Stimulated activated naive CD8-positive, alpha-beta T cell treated with anti-CD3 and anti-CD28 coated beads, Interleukin-15, Interleukin-2, amounts not matched to agents 100 ng/mL and 50 ng/mL, for 24 hours (primary cell): ENCODE data around the gene CDK17.
A peak's percentile ranks its signal among the peaks of the same experiment; 100 is the strongest.

Source experiments
- H3K27ac Mint-ChIP-seq: one replicate; pipeline ENCODE4 v1.8.0; 2021; ENCODE audit warnings: mild to moderate bottlenecking, mixed read lengths
- H3K27me3 Mint-ChIP-seq: one replicate; pipeline ENCODE4 v1.8.0; 2021; ENCODE audit warnings: mixed read lengths
- H3K36me3 Mint-ChIP-seq: one replicate; pipeline ENCODE4 v1.8.0; 2021; ENCODE audit warnings: low read depth, mixed read lengths
- H3K4me1 Mint-ChIP-seq: one replicate; pipeline ENCODE4 v1.8.0; 2021; ENCODE audit warnings: low read depth, mixed read lengths
- H3K4me3 Mint-ChIP-seq: one replicate; pipeline ENCODE4 v1.8.0; 2021; ENCODE audit warnings: mild to moderate bottlenecking, mixed read lengths
- H3K9me3 Mint-ChIP-seq: one replicate; pipeline ENCODE4 v1.8.0; 2021; ENCODE audit warnings: mixed read lengths

CDK17 gene

DNA sequence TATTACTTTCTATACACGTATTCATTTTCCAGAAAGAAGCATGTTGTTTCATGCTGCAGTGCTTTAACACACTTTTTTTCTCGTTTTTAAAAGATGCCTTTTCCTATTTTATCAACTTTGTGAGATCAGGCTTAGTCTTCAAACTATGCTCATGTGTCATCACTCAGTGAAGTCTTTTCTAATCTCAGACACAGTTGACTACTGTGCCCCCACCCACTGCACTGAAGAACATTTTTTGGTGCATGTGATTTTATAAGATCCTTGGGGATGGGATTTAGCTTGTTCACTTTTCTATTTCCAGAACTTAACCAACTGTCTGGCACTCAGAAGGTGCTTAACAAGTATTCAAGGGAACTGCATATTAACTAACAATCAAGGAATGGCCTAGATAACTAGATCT is 85.5 kb downstream of the CDK17 start:
- Mint-ChIP-seq H3K4me1 (peaks cover 24% of the 10 kb centered on the region), H3K4me3 (no peak overlapping the region), H3K36me3 (peaks cover 11% of the 10 kb centered on the region), H3K27me3 (no peaks in the 10 kb centered on the region), H3K27ac (no peak overlapping the region), H3K9me3 (no peaks in the 10 kb centered on the region)

DNA sequence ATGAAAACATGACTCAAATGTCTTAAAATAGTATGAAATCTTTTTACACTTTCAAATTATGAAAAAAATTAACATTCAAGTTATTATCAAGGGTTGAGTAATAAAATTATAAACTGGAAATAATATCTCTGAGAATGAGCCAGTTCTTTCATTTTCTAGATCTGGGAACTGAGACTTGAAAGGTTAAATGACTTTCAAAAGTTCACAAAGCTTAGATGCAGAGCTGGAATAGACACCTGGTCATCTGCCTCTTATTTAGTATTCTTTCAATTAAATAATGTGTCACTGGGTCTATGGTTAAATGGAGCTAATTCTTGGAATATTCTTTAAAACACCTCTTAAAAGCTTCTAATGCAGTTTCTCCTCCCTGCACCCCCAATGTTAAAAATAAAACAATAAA is 86.6 kb downstream of the CDK17 start:
- Mint-ChIP-seq H3K27ac (no peak overlapping the region), H3K4me1 (peaks cover 24% of the 10 kb centered on the region), H3K27me3 (no peaks in the 10 kb centered on the region)

DNA sequence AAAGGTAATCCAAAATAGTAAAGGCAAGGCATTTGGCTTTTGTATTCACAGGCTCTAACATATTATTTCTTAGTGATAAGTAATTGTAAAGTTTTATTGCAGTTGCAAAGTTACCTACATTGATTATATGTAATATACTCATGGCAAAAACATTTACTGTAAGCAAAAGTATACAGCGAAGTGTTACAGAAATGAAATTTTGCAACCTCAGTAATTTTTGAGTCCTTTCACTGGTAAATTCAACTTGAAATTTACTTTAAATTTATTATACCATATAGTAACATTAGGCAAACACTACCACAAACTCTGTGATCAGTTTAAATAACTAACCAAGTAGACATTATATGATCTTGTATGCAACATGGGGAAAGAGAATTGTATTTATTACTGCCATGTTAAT is 89.0 kb downstream of the CDK17 start:
- H3K27me3 Mint-ChIP-seq = no peaks in the 10 kb centered on the region
- no peaks in the 10 kb centered on the region for H3K9me3 Mint-ChIP-seq
- H3K4me1 Mint-ChIP-seq = peaks cover 28% of the 10 kb centered on the region
- no peak overlapping the region for H3K4me3 Mint-ChIP-seq
- H3K36me3 Mint-ChIP-seq = peaks cover 18% of the 10 kb centered on the region
- no peak overlapping the region for H3K27ac Mint-ChIP-seq

More for the DNA sequence above, 86.6 kb downstream of the CDK17 start:
- peaks cover 17% of the 10 kb centered on the region for H3K36me3 Mint-ChIP-seq
- no peak overlapping the region for H3K4me3 Mint-ChIP-seq
- no peaks in the 10 kb centered on the region for H3K9me3 Mint-ChIP-seq

DNA sequence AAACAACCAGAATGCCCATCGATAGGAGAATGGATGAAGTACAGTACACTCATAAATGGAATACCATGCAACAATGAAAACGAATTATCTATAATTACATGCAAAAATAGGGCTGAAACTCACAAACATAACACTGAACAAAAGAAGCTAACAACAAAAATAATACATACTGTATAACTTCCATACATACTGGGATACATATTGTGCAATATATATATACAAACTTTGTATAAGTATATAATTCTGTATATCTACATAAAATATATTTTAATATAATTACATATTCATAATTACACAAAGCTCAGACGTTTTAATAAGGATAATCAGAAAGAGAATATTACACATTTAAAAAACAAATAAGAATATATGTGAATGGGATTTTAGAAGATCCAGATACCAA is 90.2 kb downstream of the CDK17 start:
- Mint-ChIP-seq H3K27ac (no peak overlapping the region), H3K9me3 (no peaks in the 10 kb centered on the region), H3K4me3 (no peak overlapping the region), H3K27me3 (no peaks in the 10 kb centered on the region), H3K36me3 (peaks cover 18% of the 10 kb centered on the region), H3K4me1 (peaks cover 28% of the 10 kb centered on the region)

DNA sequence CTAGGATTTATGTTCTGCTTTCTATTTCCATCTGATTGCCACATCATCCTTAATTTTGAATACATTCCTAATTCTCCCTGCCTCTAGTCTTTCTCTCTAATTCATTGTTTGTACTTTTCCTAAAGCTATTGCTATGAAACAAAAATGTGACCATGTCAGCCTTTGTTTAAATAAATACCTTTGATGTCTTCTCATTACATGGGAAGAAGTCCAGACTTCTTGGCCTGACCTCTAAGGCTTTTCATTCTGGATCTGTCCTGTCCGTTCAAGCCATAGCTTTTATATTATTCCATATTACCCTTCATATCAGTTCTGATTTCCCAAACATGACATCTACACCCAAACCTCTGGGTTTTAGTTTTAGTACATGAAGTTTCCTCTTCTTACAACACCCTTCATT is 91.4 kb downstream of the CDK17 start:
- peaks cover 18% of the 10 kb centered on the region for H3K4me1 Mint-ChIP-seq
- no peaks in the 10 kb centered on the region for H3K9me3 Mint-ChIP-seq
- H3K27me3 Mint-ChIP-seq = no peaks in the 10 kb centered on the region
- H3K27ac Mint-ChIP-seq = no peak overlapping the region
- H3K4me3 Mint-ChIP-seq = no peak overlapping the region
- peaks cover 18% of the 10 kb centered on the region for H3K36me3 Mint-ChIP-seq

DNA sequence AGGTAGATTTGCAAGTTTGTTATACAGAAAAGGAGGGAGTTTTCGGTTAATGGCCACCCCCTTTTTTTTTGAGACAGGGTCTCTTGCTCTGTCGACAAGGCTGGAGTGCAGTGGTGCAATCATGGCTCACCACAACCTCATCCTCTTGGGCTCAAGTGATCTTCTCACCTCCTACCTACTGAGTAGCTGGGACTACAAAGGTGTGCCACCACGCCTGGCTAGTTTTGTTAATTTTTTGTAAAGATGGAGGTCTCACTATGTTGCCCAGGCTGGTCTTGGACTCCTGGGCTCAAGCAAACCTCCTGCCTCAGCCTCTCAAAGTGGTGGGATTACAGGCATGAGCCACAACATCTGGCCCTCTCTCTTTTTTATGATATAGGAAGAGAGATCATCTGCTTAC is 94.6 kb downstream of the CDK17 start:
- no peak overlapping the region for H3K27ac Mint-ChIP-seq
- H3K36me3 Mint-ChIP-seq = peaks cover 17% of the 10 kb centered on the region
- H3K27me3 Mint-ChIP-seq = no peaks in the 10 kb centered on the region
- peaks cover 10% of the 10 kb centered on the region for H3K4me1 Mint-ChIP-seq
- no peaks in the 10 kb centered on the region for H3K9me3 Mint-ChIP-seq
- H3K4me3 Mint-ChIP-seq = no peak overlapping the region

DNA sequence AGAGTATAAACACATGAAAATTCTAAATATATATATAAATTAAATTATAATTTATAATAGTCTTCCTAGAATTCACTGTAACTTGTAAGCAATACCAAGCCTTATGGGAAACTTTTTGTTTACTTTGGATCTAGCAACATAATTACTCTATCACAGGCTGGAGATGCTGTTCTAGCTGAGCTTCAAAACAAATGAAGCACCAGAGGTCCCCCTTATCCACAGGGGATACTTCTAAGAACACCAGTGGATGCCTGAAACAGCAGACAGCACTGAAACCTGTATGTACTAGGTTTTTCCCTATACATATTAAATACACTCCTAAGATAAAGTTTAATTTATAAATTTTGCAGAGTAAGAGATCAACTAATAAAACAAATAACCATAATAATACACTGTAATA is 96.6 kb downstream of the CDK17 start:
- peaks cover 16% of the 10 kb centered on the region for H3K36me3 Mint-ChIP-seq
- no peak overlapping the region for H3K4me3 Mint-ChIP-seq
- H3K27me3 Mint-ChIP-seq = no peaks in the 10 kb centered on the region
- no peaks in the 10 kb centered on the region for H3K9me3 Mint-ChIP-seq
- H3K27ac Mint-ChIP-seq = no peak overlapping the region
- peaks cover 10% of the 10 kb centered on the region for H3K4me1 Mint-ChIP-seq

DNA sequence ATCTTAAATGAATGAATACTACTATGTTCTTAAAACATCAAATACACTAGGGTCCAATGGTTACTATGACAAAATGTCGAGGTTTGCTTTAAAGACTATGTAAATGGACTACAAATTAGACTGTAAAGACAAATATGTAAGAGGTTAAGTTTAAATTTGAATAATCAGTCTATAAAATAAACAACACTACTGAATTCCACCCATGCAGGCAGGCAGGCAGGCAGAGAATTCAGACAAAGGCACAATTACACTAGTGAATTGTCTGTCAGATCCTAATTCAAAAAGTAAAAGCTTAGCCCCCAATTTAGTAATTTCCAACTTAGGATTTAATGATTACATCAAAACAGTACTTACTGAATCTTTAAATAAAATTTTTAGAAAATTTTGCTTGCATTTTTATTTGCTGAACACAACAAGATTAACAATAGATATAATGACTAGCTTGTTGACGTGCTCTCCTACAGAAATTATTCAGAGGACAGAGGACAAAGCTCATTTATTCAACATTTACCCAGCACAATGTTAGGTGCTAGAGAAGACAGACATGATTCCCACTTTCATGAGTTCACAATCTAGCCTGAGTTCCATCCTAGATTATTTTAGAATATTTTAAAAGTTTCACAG is 97.4 kb downstream of the CDK17 start:
- H3K4me1 Mint-ChIP-seq = peaks cover 10% of the 10 kb centered on the region
- H3K27me3 Mint-ChIP-seq = no peaks in the 10 kb centered on the region
- no peak overlapping the region for H3K27ac Mint-ChIP-seq
- no peak overlapping the region for H3K4me3 Mint-ChIP-seq
- no peaks in the 10 kb centered on the region for H3K9me3 Mint-ChIP-seq
- peaks cover 18% of the 10 kb centered on the region for H3K36me3 Mint-ChIP-seq

DNA sequence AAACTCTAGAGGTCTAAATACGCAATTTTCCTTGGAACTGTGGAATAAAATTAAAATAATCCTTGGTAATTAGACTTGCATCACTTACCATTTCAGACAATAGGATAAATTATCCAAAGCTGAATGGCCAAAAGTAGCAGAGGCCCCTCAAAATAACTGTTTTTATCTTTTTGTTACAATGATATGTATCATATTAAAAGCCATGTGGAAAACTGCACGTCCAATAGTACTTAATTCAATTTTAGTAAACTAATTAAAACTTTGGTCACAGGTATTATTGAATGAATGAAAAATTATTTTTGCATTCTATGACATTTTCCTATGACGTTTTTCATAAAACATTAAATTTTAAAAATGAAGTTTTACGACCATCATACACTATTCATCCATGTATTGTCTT is 98.5 kb downstream of the CDK17 start:
- Mint-ChIP-seq H3K27me3 (no peaks in the 10 kb centered on the region), H3K4me1 (peaks cover 6% of the 10 kb centered on the region), H3K27ac (no peak overlapping the region), H3K36me3 (peaks cover 26% of the 10 kb centered on the region), H3K4me3 (no peak overlapping the region), H3K9me3 (no peaks in the 10 kb centered on the region)

DNA sequence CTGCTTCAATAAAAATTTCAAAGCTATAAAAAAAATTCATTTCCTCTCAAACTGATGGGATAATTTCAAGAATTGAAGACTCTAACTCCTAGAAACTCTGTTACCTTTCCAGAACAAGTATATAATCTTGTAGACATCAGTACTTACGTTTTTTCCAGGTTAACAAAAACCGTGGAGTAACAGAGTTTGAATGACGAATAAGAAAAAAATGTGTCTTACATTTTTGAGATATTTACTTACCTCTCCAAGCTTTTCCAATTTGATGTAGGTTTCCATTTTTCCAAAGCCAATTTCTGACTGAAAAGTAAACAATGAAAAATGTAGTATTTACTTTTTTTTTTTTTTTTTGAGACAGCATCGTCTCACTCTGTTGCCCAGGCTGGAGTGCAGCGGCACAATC is 100.2 kb downstream of the CDK17 start:
- Mint-ChIP-seq H3K4me1 (peaks cover 11% of the 10 kb centered on the region), H3K27ac (no peak overlapping the region), H3K9me3 (no peaks in the 10 kb centered on the region), H3K27me3 (no peaks in the 10 kb centered on the region), H3K36me3 (peaks cover 35% of the 10 kb centered on the region), H3K4me3 (no peak overlapping the region)

DNA sequence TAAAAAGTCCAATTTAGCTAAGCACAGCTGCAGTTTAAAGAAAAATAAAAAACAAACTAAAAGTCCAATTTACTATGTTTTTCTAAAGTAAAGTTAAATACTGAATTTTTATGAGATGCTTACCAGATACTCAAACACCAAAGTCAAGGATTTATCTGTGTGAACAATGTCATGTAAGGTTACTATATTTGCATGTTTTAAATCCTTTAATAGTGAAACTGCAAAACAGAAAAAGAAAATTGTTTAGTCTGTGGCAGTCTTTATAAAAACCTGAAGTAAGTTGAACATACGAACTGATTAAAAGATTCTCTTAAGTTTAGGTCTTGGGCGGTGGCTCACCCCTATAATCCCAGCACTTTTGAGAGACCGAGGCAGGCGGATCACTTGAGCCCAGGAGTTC is 102.7 kb downstream of the CDK17 start:
- Mint-ChIP-seq H3K4me3 (no peak overlapping the region), H3K27me3 (no peaks in the 10 kb centered on the region), H3K9me3 (no peaks in the 10 kb centered on the region), H3K27ac (no peak overlapping the region), H3K36me3 (peaks cover 44% of the 10 kb centered on the region), H3K4me1 (peaks cover 17% of the 10 kb centered on the region)

DNA sequence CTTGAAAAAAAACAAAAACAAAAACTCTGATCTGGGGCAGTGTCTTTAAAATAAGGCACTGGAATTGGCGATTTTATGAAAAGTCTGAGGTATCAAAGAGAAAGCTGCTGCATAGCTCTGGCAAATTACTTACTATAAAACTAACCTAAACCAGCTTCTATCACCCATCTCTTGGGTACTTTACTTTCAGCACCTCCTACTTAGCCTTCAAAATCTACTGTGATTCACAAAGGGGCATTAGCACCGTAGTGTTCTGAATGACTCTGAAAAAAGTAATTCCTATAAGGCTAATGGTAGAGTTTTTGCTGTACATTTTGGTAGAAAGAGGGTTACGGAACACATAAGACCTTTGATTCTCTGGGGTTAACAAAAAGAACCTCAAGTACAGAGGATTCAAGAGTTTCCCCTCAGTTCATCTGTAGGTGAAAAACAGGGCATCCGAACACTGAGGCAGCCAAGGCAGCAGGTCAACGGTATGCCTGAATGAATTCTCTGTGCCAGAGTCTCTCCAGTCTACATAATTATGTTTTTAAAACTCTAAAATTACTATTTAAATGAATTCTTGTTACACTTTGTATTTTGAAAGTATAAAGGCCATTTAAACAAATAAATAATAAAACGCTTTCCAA is 104.6 kb downstream of the CDK17 start:
- peaks cover 17% of the 10 kb centered on the region for H3K4me1 Mint-ChIP-seq
- H3K4me3 Mint-ChIP-seq = no peak overlapping the region
- H3K27me3 Mint-ChIP-seq = no peaks in the 10 kb centered on the region
- H3K36me3 Mint-ChIP-seq = peaks cover 50% of the 10 kb centered on the region
- H3K9me3 Mint-ChIP-seq = no peaks in the 10 kb centered on the region
- H3K27ac Mint-ChIP-seq = no peak overlapping the region

DNA sequence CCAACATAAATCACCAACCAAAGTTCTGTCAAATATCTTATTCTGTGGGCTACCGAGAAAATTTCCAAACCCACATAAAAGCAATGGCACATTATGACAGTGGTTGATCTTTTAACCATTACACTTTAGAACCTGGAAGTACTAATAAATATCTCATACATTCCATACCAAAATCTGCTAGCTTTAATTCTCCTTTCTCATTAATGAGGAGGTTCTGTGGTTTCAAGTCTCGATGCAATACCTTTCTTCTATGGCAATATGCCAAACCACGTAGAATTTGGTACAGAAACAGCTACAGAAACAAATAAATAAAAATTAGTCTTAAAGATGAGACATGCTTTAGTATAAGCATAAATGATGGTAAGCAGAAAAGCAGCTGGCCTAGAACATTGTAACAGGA is 105.4 kb downstream of the CDK17 start:
- no peaks in the 10 kb centered on the region for H3K27me3 Mint-ChIP-seq
- peaks cover 17% of the 10 kb centered on the region for H3K4me1 Mint-ChIP-seq
- H3K36me3 Mint-ChIP-seq = peaks cover 53% of the 10 kb centered on the region
- no peak overlapping the region for H3K4me3 Mint-ChIP-seq
- H3K9me3 Mint-ChIP-seq = no peaks in the 10 kb centered on the region
- H3K27ac Mint-ChIP-seq = peak overlapping the region; percentile 26

DNA sequence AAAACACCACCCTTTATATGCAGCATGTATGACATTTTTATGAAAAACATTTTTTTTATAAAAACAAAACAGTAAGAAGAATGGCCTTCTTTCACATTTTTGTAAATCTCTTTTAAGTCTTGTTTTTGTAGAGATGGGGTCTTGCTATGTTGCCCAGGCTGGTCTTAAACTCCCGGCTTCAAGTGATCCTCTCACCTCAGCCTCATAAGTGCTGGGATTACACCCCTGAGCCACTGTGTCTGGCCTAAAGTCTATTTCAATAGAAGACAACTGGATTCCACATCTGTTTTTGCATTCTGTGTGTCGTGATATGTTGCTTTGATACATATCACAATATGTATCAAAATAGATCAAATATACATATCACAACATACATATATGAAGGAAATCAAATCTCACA is 107.1 kb downstream of the CDK17 start:
- H3K4me1 Mint-ChIP-seq = peaks cover 22% of the 10 kb centered on the region
- H3K4me3 Mint-ChIP-seq = no peak overlapping the region
- H3K9me3 Mint-ChIP-seq = no peaks in the 10 kb centered on the region
- H3K27ac Mint-ChIP-seq = no peak overlapping the region
- no peaks in the 10 kb centered on the region for H3K27me3 Mint-ChIP-seq
- H3K36me3 Mint-ChIP-seq = peaks cover 56% of the 10 kb centered on the region

DNA sequence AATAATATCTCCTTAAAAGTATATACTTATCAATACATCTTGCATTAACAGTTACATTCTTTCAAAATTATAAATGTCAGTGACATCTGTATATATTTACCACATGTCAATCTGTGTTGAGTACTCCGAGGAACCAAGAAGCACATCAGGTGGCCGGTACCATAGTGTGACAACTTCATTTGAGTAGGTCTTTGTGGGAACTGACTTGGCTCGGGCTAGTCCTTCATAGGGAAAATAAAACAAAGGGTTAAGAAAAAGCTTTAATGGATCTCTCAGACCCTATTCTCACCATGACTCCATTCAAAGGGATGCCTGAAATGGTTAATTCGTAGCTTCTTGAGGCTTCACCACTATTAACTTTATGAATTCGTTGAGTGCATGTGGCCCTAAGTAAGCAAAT is 111.2 kb downstream of the CDK17 start:
- peaks cover 63% of the 10 kb centered on the region for H3K36me3 Mint-ChIP-seq
- no peaks in the 10 kb centered on the region for H3K27me3 Mint-ChIP-seq
- peaks cover 7% of the 10 kb centered on the region for H3K4me1 Mint-ChIP-seq
- H3K9me3 Mint-ChIP-seq = no peaks in the 10 kb centered on the region
- H3K4me3 Mint-ChIP-seq = no peak overlapping the region
- H3K27ac Mint-ChIP-seq = no peak overlapping the region

DNA sequence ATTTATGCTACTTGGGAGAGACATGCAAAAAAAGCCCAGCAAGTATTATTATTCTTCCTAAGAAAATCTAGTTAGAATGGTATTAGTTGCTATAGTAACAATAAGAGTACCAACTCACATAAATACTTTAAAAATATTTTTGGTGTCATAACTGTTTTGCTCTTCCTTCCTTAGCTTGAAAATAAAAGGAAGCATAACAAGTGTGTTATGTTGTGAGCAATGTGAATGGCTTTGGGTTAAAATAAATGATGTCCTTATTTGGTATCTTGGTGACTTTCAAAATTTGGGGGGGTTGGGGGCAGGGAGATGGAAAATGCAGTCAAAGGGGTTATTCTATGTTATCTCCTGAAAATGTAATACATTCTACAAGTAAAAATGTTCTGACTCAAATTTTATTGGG is 115.1 kb downstream of the CDK17 start:
- H3K36me3 Mint-ChIP-seq = peaks cover 71% of the 10 kb centered on the region
- no peaks in the 10 kb centered on the region for H3K9me3 Mint-ChIP-seq
- no peak overlapping the region for H3K4me3 Mint-ChIP-seq
- peaks cover 7% of the 10 kb centered on the region for H3K4me1 Mint-ChIP-seq
- H3K27me3 Mint-ChIP-seq = no peaks in the 10 kb centered on the region
- no peak overlapping the region for H3K27ac Mint-ChIP-seq
